ENCODE measurements around the gene WDR76.

The WDR76 gene

GRCh38 chr15:43913941-43914340, 87.1 kb downstream of the WDR76 start:
- DNase-seq (ENCODE audit: low read depth) = no peak

- no peak for DNase-seq (ENCODE audit: low read depth)
Measured at GRCh38 chr15:43915631-43916325, 89.0 kb downstream of the WDR76 start.

GRCh38 chr15:43916326-43916660, 89.5 kb downstream of the WDR76 start:
- no peak for DNase-seq (ENCODE audit: low read depth)
